Activated CD8-positive, alpha-beta memory T cell treated with anti-CD3 and anti-CD28 coated beads, Interleukin-2, amount 50 U/mL, for 4 hours (primary cell): ENCODE results near the gene TMLHE.
"Not testable (repeated sequence)": the region's sequence is repeated elsewhere in the genome, so short reads cannot be mapped to it uniquely, and the experiment has no call there.

Source experiments
- DNase-seq: peaks from one replicate; pipeline ENCODE4 v3.0.0-alpha.2; 2020

Gene TMLHE, protein sequence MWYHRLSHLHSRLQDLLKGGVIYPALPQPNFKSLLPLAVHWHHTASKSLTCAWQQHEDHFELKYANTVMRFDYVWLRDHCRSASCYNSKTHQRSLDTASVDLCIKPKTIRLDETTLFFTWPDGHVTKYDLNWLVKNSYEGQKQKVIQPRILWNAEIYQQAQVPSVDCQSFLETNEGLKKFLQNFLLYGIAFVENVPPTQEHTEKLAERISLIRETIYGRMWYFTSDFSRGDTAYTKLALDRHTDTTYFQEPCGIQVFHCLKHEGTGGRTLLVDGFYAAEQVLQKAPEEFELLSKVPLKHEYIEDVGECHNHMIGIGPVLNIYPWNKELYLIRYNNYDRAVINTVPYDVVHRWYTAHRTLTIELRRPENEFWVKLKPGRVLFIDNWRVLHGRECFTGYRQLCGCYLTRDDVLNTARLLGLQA

DNA sequence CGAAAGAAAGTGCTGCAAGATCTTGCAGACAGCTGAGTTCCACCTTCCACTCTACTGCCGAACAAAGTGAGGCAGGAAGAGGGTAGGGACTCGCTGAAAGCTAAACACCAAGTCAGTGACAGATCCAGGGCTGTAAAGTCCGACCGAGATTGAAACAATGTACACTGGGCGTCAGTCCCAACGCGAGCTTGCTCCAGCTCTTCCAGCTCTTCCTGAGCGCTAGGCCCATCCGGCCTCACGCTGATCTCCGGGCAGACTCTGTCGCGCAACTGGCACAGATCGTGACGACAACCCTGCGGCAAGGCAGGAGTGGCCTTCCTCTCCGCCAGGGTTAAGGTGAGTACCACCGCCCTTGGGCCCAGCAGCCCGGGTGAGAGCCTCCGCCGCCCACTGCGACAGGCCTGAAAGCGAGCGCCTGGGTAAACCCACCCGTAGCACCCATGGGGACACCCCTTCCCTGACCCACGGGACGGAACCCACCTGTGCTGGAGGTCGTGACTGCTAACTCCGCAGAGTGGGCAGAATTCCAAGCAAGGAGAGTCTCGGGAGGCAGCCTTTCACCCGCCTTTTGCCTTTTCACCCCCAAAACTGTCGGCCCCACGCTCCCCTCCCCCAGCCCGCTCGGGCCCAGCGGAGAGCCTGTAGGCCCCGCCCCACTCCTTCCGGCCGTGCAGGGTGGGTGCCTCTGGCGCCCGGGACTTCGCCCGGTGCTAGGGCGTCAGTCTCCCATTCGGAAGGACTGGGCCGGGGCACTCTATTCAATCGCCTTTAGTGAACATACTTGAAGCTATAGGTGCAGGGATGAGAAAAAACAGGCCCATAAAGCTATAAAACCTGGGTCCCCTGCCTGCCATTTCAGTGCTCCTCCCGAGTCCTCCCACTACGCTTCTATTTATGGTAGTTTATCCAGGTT is at the start of gene TMLHE, which contains the start of gene SPRY3:
TMLHE (minus strand) TSS at position 641 of the 913 bp plus-strand sequence. CDS start 67,676 bp downstream, outside the sequence.
SPRY3 (plus strand) TSS at position 275 of the 913 bp plus-strand sequence.
- peak; percentile 59 for DNase-seq

DNA sequence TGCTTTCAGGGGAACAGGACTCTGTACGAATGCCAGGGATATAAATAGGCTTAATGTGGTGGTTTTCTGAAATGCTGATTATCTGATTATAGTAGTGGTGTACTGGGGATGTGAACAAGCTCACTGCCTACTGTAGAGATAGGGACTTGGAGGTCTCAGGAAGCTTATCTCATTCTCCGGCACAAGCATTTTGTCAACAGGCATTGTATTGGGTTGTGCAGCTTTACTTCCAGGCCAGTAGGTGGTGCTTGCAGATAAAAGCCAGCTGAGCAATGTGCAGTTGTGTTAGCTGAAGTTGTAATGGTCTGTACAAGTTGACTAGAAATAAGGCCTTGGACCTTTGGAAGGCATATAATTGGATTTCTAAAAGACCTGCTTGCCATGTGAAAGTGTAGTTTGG is 49.5 kb upstream of the TMLHE start:
- DNase-seq, result no peak

DNA sequence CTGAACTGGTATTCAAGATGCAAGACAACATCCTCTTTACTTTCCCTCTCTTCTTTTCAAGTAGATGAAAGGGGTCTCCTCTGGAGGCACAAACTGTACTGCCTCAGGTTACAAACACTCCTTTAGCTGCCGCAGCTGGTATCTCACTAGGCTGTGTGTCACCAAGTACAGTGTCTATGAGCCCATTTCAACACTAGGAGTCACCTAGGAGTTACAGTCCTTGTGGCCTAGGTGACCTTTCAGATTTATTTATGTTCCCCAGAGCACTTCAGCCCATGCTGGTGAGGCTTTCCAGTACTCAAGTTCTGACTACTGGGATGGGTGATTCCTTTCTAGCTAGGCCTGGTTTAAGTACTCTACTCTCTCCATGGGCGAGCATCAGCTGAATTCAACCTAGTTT is 32.4 kb upstream of the TMLHE start:
- DNase-seq, result no peak

DNA sequence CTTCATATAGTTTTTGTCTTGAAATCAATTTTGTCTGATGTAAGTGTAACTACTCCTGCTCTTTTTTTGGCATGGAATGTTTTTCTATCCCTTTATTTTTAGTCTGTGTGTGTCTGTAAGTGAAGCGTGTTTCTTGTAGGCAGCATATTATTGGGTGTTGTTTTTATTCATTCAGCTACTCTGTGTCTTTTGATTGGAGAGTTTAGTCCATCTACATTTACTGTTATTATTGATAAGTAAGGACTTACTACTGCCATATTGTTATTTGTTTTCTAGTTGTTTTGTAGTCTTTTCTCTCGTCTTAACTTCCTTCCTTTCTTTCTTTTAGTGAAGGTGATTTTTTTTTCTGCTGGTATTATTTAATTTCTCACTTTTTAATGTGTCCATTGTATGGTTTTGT is 30.5 kb upstream of the TMLHE start:
- DNase-seq, result no peak

DNA sequence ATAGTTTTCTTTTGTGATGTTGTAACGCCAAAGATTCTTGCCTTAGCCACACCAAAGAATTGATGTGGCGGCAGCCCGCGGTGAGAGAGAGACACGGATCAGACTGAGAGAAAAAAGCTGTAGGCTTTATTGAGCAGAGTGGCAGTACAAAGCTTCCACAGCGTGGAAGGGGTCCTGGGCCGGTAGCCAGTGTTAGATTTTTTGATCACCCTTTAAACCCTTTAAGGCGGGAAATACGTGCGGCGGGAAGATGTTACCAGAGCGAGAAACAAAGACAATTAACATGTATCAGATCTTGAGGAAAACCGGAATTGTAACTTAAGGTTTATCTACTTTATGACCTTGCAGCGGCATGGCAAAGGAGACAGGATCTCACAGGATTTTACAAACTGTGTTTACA is 28.6 kb upstream of the TMLHE start:
- DNase-seq, result not testable (repeated sequence)

DNA sequence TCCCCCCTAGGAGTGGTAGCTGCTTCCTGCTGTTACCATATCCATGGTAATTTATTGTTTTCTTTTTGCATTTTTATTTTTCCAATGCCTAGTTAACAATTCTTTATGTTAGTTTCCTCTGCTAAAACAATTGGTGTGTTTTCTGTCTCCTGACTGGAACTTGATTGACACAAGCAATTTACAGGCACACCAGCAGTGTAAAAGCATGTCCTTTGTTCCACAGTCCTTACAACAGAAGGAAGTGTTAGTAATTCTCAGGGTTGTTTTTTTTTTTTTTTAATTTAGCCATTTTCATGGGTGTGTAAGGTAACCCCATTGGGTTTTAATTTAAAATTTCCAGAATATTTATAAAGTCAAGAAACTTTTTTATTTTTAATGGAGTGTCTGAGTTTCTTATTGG is 25.0 kb upstream of the TMLHE start:
- DNase-seq, result no peak

DNA sequence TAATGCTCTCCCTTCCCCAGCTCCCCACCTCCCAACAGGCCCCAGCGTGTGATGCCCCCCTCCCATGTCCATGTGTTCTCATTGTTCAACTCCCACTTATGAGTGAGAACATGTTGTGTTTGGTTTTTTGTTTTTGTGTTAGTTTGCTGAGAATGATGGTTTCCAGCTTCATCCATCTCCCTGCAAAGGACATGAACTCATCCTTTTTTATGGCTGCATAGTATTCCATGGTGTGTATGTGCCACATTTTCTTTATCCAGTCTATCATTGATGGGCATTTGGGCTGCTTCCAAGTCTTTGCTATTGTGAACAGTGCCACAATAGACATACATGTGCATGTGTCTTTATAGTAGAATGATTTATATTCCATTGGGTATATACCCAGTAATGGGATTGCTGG is 22.3 kb upstream of the TMLHE start:
- DNase-seq, result not testable (repeated sequence)

DNA sequence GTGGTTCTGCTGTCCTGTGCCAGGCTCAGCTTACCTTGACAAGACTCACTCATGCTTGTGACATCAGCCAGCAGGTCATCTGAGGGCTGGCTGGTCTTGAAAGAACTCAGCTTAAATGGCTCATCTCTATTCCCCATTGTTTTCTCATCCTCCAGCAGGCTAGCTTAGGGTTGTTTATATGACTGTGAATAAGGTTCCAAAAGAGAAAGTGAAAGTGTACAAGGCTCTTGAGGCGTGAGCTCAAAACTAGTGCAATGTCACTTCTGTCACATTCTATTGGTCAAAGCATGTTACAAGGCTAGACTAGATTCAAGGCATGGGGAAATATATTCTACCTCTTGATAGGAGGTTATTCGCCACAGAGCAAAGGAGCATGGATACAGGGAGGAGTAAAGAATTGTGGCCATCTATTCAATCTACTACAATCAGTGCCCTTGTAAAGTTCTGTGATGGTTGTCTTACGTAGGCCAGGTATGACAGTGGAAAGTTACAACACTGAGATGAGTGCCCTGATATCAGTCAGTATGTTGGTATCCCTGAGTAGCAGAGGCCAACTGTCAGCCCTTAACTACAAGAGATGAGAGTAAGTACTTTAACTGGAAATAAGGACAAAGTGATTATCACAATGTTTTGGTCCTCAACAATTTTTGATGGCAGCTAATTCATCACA is 19.8 kb upstream of the TMLHE start:
- DNase-seq, result no peak

DNA sequence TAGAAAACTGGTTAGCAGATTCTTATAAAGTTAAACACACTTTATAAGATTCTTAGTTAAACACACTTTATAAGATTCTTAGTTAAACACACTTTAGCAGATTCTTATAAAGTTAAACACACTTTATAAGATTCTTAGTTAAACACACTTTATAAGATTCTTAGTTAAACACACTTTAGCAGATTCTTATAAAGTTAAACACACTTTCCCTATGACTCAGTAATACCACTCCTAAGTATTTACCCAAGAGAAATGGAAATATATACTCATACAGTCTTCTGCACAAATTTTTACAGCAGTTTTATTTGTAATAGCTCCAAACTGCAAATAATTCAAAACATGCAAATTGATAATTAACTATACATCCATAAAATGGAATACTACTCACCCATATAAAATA is 7.4 kb upstream of the TMLHE start:
- not testable (repeated sequence) for DNase-seq

DNA sequence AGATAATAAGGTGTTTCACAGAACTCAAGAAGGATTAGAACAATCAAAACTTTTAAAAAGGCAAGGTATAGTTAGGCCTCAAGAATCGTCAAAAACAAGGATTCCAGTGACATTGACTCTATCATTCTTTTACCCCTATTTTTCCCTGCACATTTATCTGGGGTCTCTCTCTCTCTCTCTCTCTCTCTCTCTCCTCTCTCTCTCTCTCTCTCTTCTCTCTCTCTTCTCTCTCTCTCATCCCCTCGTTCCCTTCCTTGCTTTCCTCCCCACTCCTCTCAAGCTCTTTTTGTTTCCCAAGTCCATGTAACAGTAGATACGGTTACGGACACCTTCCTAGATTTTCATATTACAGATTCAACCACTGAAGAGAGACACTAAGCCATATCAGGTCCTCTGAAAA is 3.2 kb upstream of the TMLHE start:
- DNase-seq, result no peak

DNA sequence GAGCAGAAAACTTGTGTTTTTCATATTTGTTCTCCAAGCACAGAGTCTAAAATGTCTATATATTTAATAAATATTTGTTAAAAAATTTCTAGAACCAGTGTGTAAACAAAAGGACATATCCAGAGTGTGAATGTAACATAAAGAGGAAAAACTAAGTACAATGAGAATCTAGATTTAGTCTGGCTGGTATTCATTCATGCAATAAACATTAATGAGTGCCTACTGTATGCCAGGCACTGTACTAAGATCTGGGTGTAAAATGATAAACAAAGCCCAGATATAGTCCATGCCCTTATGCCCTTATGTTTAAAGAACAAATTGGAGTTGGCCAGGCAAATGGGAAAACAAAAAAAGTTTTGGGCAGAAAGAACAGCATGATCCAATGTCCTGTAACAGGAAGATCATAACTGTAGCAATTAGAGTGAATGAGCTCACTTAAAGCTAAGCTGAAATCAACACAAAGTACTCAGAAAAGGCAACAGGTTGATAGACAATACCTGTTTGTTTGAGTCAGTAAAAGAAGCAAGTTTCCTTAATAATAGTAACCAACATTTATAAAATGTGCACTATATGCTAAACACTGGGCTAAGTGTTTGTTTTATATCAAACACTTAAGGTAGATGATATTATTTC is 1.3 kb upstream of the TMLHE start:
- DNase-seq, result no peak

DNA sequence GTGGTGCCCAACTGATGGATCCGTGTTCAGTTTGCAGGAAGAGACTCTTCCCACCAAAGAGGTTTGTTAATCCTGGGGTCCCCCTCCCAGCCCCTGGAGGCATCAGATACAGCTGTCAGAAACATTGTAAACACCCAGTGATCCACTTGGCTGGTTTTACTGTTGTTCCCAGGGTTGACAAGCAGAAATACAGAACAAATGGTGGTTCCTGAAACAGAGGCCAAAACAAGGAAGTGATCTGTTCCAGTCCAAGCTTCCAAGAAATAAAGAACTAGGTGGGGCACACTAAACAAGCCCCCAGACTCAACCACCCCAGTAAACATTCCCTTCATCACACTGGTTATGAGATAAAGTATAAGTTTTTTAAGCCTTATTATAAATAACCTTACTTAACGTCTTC is 1.4 kb downstream of the TMLHE start:
- DNase-seq, result no peak

DNA sequence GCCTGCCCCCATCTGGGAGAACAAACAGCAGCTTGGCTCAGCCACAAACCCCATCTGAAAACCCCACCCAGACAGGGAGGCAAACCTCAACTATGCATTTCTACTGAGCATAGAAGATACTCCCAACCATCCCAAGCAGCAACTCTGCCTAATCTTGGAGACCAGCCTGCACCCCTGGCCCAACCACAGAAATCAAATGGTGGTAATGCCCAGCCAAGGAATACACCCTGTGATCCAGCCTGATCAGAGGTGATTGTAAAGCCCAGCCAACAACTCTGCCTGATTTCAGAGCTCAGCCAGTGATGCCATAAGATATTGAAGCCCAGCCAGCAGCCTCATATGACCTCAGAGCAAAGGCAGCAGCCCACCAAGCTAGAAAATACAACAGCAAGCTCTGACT is 19.8 kb downstream of the TMLHE start:
- DNase-seq, result no peak

DNA sequence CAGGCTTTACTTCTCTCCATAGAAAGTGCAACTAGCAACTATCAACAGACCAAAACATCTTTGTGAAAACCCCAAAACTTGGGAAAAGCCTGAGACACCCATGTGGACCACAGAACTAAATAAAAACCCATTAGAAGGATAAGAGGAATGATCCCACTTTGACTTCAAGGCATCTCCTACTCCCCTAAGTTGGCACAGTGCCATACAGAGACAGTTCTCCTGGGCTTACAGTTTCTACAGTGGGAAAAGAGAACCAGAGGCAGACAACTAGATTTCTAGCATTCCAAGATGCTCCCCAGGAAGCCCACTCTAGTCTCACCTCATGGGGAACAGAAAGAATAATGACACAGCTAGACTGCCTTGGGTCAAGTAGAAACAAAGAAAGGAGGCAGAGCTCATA is 20.4 kb downstream of the TMLHE start:
- no peak for DNase-seq

DNA sequence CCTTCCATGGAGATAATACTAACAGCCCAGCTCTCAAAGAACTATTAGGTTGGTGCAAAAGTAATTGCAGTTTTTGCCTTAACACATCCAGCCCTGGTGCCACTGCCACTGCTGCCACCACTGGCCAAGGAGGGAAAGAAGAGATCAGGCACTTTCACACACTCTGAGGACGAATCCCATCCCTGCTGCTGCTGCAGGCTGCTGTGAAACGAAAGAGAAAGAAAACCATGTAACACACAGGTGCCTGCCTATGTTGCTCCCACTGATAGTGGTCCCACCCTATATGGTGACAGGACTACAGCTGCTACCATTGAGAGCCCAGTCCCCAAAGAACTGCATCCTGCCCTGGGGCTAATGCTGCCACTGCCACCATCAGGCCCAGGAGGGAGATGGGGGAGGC is 35.1 kb downstream of the TMLHE start:
- no peak for DNase-seq

DNA sequence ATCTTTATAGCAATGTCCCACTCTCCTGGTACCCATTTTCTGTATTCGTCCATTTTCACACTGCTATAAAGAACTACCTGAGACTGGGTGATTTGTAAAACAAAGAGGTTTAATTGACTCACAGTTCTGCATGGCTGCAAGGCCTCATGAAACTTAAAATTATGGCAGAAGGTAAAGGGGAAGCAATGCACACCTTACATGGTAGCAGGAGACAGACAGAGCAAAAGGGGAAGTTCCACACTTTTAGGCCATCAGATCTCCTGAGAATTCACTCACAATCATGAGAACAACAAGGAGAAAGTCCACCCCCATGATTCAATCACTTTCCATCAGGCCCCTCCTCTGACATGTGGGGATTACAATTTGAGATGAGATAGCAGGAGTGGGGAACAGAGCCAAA is 49.7 kb downstream of the TMLHE start:
- no peak for DNase-seq

DNA sequence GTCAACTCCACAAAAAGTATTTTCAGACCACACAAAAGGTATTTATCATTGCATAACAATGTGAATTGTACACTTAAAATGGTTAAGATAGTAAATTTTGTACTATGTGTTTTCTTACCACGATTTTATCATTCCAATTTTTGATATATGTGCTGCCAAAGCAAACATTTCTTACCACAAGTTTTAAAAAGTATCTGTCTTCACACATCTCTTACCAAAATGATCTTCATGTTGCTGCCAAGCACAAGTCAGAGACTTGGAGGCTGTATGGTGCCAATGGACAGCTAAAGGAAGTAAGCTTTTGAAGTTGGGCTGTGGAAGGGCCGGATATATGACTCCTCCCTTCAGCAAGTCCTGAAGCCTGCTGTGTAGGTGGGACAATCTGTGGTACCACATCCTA is 67.9 kb downstream of the TMLHE start:
- DNase-seq, result no peak

DNA sequence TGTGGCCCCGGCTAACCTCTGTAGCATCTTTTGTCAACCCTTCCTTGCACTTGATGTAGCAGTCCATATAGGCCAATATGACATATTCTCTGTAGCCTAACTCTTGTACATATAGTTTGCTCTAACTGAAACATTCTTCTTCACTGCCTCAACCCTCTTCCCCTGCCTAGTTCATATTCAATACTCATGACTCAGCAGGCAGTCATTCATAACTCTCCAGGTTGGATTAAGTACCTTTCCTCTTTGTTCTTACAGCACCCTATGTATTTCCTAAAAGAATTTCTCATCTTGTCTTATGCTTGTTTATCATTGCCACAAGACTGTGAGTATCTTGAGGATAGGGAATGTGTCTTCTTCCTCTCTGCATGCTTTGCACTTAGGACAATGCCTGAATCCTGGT is 76.9 kb downstream of the TMLHE start:
- no peak for DNase-seq

DNA sequence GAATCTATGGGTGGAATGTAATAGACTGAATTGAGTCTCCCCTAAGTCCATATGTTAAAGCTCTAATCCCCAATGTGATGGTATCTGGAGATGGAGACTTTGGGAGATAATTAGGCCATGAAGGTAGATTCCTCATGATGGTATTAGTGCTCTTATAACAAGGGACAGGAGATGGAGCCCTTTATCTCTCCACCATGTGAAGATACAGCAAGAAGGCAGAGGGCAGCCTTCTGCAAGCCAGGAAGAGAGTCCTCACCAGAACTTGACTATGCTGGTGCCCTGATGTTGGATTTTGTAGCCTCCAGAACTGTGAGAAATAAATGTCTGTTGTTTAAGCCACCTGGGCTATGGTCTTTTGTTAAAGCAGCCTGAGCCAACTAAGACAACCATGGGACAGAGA is 78.0 kb downstream of the TMLHE start:
- no peak for DNase-seq

DNA sequence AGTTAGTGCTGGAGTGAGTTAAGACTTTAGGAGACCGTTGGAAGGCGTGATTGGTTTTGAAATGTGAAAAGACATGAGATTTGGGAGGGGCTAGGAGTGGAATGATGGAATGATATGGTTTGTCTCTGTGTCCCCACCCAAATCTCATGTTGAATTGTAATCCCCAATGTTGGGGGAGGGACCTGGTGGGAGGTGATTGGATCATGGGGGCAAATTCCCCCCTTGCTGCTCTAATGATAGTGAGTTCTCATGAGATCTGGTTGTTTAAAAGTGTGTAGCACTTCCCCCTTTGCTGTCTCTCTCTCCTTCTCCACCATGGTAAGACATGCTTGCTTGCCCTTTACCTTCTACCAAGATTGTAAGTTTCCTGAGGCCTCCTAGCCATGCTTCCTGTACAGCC is 85.7 kb downstream of the TMLHE start:
- not testable (repeated sequence) for DNase-seq

DNA sequence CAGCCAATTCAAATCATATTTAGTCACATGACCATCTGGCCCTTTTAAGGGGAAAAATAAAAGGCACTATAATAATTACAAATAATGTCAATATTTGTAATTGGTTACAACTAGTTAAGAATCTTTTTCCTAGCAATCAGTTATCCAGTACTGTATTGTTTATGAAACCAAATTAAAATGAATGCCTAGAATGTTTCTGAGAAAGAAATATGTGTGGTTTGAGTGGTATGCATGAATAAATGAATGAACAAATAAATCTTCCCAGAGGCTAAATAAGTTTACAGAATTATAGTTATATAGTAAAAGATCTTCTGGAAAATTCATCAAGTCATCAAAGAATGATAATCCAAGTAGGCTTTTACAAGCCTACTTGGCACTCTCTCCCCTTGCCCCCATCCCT is 98.5 kb downstream of the TMLHE start:
- DNase-seq, result no peak

DNA sequence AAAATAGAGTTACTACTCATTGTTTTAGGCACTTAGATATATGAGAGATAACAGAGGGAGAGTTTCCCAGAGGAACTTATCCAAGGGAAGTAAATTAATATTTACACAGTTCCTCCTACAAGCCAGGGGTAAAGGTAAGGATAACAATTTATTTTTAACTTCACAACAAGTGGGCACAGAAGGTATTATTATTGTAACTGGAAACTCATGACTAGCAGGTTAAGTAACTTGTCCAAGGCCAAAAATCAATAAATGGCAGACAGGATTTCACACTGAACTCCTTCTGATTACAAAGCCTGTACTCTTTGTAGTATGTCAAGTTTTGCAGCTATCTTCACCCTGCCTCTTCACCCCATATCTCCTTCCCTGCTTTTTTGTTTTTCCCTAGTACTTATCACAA is 107.5 kb downstream of the TMLHE start:
- DNase-seq, result no peak

DNA sequence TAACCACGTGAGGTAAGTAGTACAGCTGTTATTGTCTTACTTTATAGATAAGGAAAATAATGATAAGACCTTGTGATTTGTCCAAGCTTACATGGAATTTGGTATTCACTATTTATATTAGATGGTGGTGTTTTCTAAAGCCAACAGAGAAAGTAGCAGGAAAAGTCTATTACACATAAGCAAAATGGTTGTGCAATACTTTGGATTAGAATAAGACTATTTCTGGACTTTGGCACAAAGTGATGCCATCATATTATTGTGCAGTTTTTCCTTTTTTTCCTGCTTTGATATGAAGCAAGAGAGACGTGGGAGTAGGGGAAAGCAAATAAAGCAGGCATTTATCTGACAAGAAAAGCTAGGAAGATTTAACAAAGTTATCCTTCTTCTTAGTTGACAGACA is 117.6 kb downstream of the TMLHE start:
- not testable (repeated sequence) for DNase-seq
